Measurements from ENCODE around the gene LRRC49.
"Not testable (repeated sequence)": the region's sequence is repeated elsewhere in the genome, so short reads cannot be mapped to it uniquely, and the experiment has no call there.

Gene LRRC49

DNA sequence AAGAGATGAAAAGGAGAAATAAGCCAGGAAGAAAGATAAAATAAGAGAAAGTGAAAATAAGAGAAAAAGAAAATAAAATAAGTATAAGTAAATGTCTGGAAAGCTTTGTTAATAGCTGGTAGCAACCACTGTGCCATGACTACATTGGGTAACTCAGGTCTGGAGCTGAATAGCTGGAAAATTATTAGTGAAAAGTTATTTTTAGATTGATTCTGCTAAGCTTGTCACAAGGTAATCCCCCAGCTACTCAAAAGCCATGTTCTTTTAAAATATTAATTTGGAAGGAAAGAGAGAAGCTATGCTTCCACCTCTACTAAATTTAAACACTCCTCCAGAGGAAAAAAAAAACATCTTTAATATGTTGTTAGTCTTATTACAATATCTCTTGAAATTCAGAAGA lies 117.8 kb downstream of the LRRC49 start:
- TF ChIP-seq CTCF (IDR thresholded peaks at IDR 0.05; ENCODE audit: insufficient read depth, low read depth, low read length, missing control alignments), result no peak
- DNase-seq (ENCODE audit: low read depth), result no peak
- no peak overlapping the region for H3K4me3 ChIP-seq (ENCODE audit: low read depth, low read length)

DNA sequence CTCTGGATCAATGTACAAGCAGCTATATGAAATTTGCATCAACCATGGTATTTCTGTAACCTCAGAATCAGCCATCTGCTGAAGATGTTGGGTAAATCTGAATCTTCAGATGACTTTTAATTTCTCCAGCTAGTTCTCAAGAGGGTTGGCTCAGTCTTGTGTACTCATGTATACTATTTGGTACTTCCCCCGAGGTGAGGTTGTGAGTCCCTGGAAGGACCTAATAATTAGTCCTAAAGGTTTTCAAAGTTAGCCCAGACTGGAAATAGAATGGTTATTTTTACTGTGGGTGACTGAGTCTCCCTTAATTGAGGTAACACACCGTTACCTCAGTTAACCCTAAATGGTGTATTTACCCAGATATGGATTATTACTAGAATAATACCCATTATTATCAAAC lies 118.4 kb downstream of the LRRC49 start:
- DNase-seq (ENCODE audit: low read depth), result no peak
- TF ChIP-seq CTCF (IDR thresholded peaks at IDR 0.05; ENCODE audit: insufficient read depth, low read depth, low read length, missing control alignments), result no peak
- H3K4me3 ChIP-seq (ENCODE audit: low read depth, low read length), result no peak overlapping the region

DNA sequence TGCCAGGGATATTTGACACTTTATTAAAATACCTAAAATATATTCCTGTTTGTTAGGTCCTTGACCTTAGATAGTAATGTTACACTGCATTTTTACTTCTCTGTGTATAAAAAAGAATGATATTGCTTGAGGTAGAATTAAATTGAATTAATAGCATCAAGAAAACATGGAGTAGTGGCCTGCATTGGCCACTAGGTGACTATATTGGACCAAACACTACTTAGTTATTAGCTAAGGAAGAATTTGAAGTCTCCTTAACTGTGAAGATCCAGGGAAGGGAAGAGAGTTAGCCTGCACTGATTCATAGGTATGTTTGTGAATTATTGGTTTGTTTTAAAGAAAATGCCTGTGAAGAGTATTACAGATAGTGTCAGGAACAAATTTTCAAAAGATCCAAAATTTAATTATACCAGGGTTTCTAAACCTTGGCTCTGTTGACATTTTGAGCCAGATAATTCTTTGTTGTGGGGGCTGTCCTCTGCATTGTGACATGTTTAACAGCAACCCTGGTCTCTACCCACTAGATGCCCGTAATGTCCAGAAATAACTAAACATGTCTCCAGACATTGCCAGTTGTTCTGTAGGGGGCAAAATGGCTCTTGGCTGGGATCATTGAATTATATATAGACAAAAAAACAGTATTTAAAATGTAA lies 119.0 kb downstream of the LRRC49 start:
- H3K4me3 ChIP-seq (ENCODE audit: low read depth, low read length), result no peak overlapping the region
- peak; percentile 47 for DNase-seq (ENCODE audit: low read depth)
- peak; percentile 61 for TF ChIP-seq CTCF (IDR thresholded peaks at IDR 0.05; ENCODE audit: insufficient read depth, low read depth, low read length, missing control alignments)

DNA sequence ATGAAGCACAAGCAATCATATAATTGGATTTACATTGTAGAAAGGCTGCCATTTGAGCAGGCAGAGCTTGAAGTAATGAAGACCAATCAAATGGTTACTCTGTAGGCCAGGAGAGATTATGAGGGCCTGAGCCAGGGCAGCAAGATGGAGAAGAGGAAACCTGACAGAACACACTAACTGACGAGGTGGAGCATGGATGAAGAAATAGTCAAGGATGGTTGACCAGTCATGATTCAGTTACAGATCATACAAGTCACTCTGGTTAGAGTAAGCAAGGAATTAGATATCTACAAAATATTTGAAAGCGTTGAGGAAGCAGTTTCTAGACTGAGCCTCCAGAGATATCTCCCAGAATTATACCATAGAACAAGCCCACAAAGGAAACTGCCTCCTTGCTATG lies 120.8 kb downstream of the LRRC49 start:
- no peak overlapping the region for H3K4me3 ChIP-seq (ENCODE audit: low read depth, low read length)
- no peak for DNase-seq (ENCODE audit: low read depth)
- TF ChIP-seq CTCF (IDR thresholded peaks at IDR 0.05; ENCODE audit: insufficient read depth, low read depth, low read length, missing control alignments), result no peak

GRCh38 chr15:71015342-71015741 lies 122.7 kb downstream of the LRRC49 start:
- TF ChIP-seq CTCF (IDR thresholded peaks at IDR 0.05; ENCODE audit: insufficient read depth, low read depth, low read length, missing control alignments), result no peak
- no peak for DNase-seq (ENCODE audit: low read depth)
- no peak overlapping the region for H3K4me3 ChIP-seq (ENCODE audit: low read depth, low read length)

DNA sequence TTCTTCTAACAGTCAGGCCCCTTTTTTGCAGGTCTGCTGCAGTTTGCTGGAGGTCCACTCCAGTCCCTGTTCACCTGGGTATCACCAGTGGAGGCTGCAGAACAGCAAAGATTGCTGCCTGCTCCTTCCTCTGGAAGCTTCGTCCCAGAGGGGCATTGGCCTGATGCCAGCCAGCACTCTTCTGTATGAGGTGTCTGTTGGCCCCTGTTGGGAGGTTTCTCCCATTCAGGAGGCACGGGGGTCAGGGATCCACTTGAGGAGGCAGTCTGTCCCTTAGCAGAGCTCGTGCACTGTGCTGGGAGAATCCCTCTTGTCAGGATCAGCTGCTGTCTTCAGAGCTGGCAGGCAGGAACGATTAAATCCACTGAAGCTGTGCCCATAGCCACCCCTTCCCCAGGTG lies 138.6 kb downstream of the LRRC49 start:
- not testable (repeated sequence) for H3K4me3 ChIP-seq (ENCODE audit: low read depth, low read length); DNase-seq (ENCODE audit: low read depth)

DNA sequence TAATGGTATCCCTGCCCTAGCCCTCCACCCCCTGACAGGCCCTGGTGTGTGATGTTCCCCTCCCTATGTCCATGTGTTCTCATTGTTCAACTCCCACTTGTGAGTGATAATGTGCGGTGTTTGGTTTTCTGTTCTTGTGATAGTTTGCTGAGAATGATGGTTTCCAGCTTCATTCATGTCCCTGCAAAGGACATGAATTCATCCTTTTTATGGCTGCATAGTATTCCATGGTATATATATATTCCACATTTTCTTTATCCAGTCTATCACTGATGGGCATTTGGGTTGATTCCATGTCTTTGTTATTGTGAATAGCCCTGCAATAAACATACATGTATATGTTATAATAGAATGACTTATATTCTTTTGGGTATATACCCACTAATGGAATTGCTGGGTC lies 142.9 kb downstream of the LRRC49 start:
- not testable (repeated sequence) for H3K4me3 ChIP-seq (ENCODE audit: low read depth, low read length); DNase-seq (ENCODE audit: low read depth)

- no peak overlapping the region for H3K4me3 ChIP-seq (ENCODE audit: low read depth, low read length)
- no peak for DNase-seq (ENCODE audit: low read depth)
- no peak for TF ChIP-seq CTCF (IDR thresholded peaks at IDR 0.05; ENCODE audit: insufficient read depth, low read depth, low read length, missing control alignments)
Measured at GRCh38 chr15:71042356-71042922, 149.8 kb downstream of the LRRC49 start.
